H9 (cell line): ENCODE results near the gene BAIAP2. TPM values are rescaled to one million over a fixed set of nuclear protein-coding genes. Genes with fewer than 3 reads are reported as not detected.

ENCODE experiments used
- DNase-seq: peaks from one replicate; pipeline ENCODE4 v3.0.0-alpha.2; 2017
- H2AFZ ChIP-seq: one replicate; pipeline ENCODE4 v1.6.1; 2013; ENCODE audit warnings: mild to moderate bottlenecking, low read length, control low read depth, moderate library complexity
- H2AK5ac ChIP-seq: 2 replicates; pipeline ENCODE4 v1.6.1; 2013; ENCODE audit warnings: low read length, control low read depth, mixed read lengths; ENCODE audit not compliant: insufficient read length
- H2BK120ac ChIP-seq: one replicate; pipeline ENCODE4 v1.6.1; 2013; ENCODE audit warnings: low read depth, mild to moderate bottlenecking, low read length, control low read depth, inconsistent platforms; ENCODE audit not compliant: poor library complexity, severe bottlenecking
- H2BK12ac ChIP-seq: 2 replicates; pipeline ENCODE4 v1.6.1; 2013; ENCODE audit warnings: low read length, control low read depth, mixed read lengths, low read depth; ENCODE audit not compliant: insufficient read length
- H2BK15ac ChIP-seq: 2 replicates; pipeline ENCODE4 v1.6.1; 2013; ENCODE audit warnings: low read depth, low read length, control low read depth
- H2BK20ac ChIP-seq: one replicate; pipeline ENCODE4 v1.6.1; 2013; ENCODE audit warnings: low read depth, mild to moderate bottlenecking, low read length, control low read depth, inconsistent platforms; ENCODE audit not compliant: poor library complexity, severe bottlenecking
- H2BK5ac ChIP-seq: 2 replicates; pipeline ENCODE4 v1.6.1; 2013; ENCODE audit warnings: low read length, control low read depth, mixed read lengths; ENCODE audit not compliant: insufficient read length
- H3K14ac ChIP-seq: 2 replicates; pipeline ENCODE4 v1.6.1; 2013; ENCODE audit warnings: low read length, control low read depth; ENCODE audit not compliant: insufficient read depth
- H3K18ac ChIP-seq: 2 replicates; pipeline ENCODE4 v1.6.1; 2013; ENCODE audit warnings: low read depth, mild to moderate bottlenecking, mixed read lengths, low read length, control low read depth; ENCODE audit not compliant: insufficient read length
- H3K23ac ChIP-seq: 2 replicates; pipeline ENCODE4 v1.6.1; 2013; ENCODE audit warnings: low read length, control low read depth, mixed read lengths, low read depth; ENCODE audit not compliant: insufficient read length
- H3K23me2 ChIP-seq: 2 replicates; pipeline ENCODE4 v1.6.1; 2013; ENCODE audit warnings: low read depth, mild to moderate bottlenecking, mixed read lengths, low read length, control low read depth; ENCODE audit not compliant: insufficient read length, poor library complexity, severe bottlenecking
- H3K27ac ChIP-seq: 2 replicates; pipeline ENCODE4 v1.5.1; 2013; ENCODE audit warnings: low read length, control low read depth, mixed read lengths, low read depth; ENCODE audit not compliant: insufficient read length
- H3K27me3 ChIP-seq: 2 replicates; pipeline ENCODE4 v1.6.1; 2013; ENCODE audit warnings: low read length, control low read depth, inconsistent platforms; ENCODE audit not compliant: insufficient read depth
- H3K4ac ChIP-seq: 2 replicates; pipeline ENCODE4 v1.6.1; 2013; ENCODE audit warnings: low read depth, mild to moderate bottlenecking, control low read depth, inconsistent platforms, low read length, moderate library complexity
- H3K4me1 ChIP-seq: 2 replicates; pipeline ENCODE4 v1.6.1; 2013; ENCODE audit warnings: low read length, control low read depth, inconsistent platforms; ENCODE audit not compliant: insufficient read depth
- H3K4me2 ChIP-seq: 2 replicates; pipeline ENCODE4 v1.6.1; 2013; ENCODE audit warnings: low read length, control low read depth, mixed read lengths; ENCODE audit not compliant: insufficient read length, insufficient read depth
- H3K56ac ChIP-seq: 2 replicates; pipeline ENCODE4 v1.6.1; 2013; ENCODE audit warnings: low read depth, mild to moderate bottlenecking, mixed read lengths, low read length, control low read depth; ENCODE audit not compliant: insufficient read length
- H3K79me1 ChIP-seq: 2 replicates; pipeline ENCODE4 v1.6.1; 2013; ENCODE audit warnings: low read depth, mild to moderate bottlenecking, moderate library complexity, low read length, control low read depth, inconsistent platforms; ENCODE audit not compliant: insufficient read depth, poor library complexity, severe bottlenecking
- H3K79me2 ChIP-seq: 2 replicates; pipeline ENCODE4 v1.6.1; 2013; ENCODE audit warnings: low read length, control low read depth, inconsistent platforms; ENCODE audit not compliant: insufficient read depth
- H3K9ac ChIP-seq: 2 replicates; pipeline ENCODE4 v1.6.1; 2013; ENCODE audit warnings: low read length, control low read depth, mixed read lengths; ENCODE audit not compliant: insufficient read length; ENCODE audit errors: extremely low read depth
- H3K9me3 ChIP-seq: one replicate; pipeline ENCODE4 v1.6.1; 2013; ENCODE audit warnings: low read depth, low read length, inconsistent platforms; ENCODE audit not compliant: control insufficient read depth
- H3T11ph ChIP-seq: one replicate; pipeline ENCODE4 v1.6.1; 2013; ENCODE audit warnings: mild to moderate bottlenecking, low read length, control low read depth, inconsistent platforms
- H4K20me1 ChIP-seq: one replicate; pipeline ENCODE4 v1.6.1; 2013; ENCODE audit not compliant: control insufficient read depth, insufficient read length, insufficient read depth
- H4K5ac ChIP-seq: 2 replicates; pipeline ENCODE4 v1.6.1; 2013; ENCODE audit warnings: low read depth, mild to moderate bottlenecking, mixed read lengths, low read length, control low read depth; ENCODE audit not compliant: insufficient read length
- H4K8ac ChIP-seq: replicated peaks from 2 replicates; pipeline ENCODE4 v1.6.1; 2013; ENCODE audit warnings: low read length, control low read depth, mixed read lengths, low read depth; ENCODE audit not compliant: insufficient read length
- H4K91ac ChIP-seq: 2 replicates; pipeline ENCODE4 v1.6.1; 2013; ENCODE audit warnings: low read depth, mild to moderate bottlenecking, moderate library complexity, mixed read lengths, low read length, control low read depth; ENCODE audit not compliant: insufficient read length
- H3K27ac Mint-ChIP-seq, 3 experiments: 2 replicates in 2 of 3; 3 replicates in 1 of 3; pipeline ENCODE4 v1.8.0; 2020 to 2021; ENCODE audit warnings: mixed read lengths in 3 of 3, mild to moderate bottlenecking in 1 of 3, moderate library complexity in 1 of 3
- H3K27me3 Mint-ChIP-seq: 2 replicates; pipeline ENCODE4 v1.8.0; 2021; ENCODE audit warnings: low read depth, mild to moderate bottlenecking, moderate library complexity, mixed read lengths
- H3K36me3 Mint-ChIP-seq, 3 experiments: 2 replicates in 2 of 3; 3 replicates in 1 of 3; pipeline ENCODE4 v1.8.0; 2020 to 2021; ENCODE audit warnings: low read depth in 3 of 3, mixed read lengths in 3 of 3; ENCODE audit not compliant: insufficient read depth in 1 of 3
- H3K4me1 Mint-ChIP-seq, 2 experiments: 2 replicates each; pipeline ENCODE4 v1.8.0; 2020; ENCODE audit warnings: mixed read lengths in 2 of 2
- H3K4me3 Mint-ChIP-seq, 2 experiments: 2 replicates in 1 of 2; 3 replicates in 1 of 2; pipeline ENCODE4 v1.8.0; 2020 to 2021; ENCODE audit warnings: mild to moderate bottlenecking in 2 of 2, mixed read lengths in 2 of 2, moderate library complexity in 1 of 2
- H3K9me3 Mint-ChIP-seq, 2 experiments: 2 replicates in 1 of 2; 3 replicates in 1 of 2; pipeline ENCODE4 v1.8.0; 2020; ENCODE audit warnings: mild to moderate bottlenecking in 2 of 2, mixed read lengths in 2 of 2, moderate library complexity in 1 of 2
- WGBS: extraction: QIAGEN DNeasy Blood & Tissue Kit; methylation state at CpG from one replicate; pipeline ENCODE4 v1.1.7; 2013; ENCODE audit warnings: missing lambda C conversion rate, low lambda C conversion rate, mixed read lengths; ENCODE audit not compliant: insufficient read length; ENCODE audit errors: extremely low coverage; 5-methylcytosine and 5-hydroxymethylcytosine counted together
- total RNA-seq: library from RNA; stranded (reverse); gene quantifications from 2 replicates; pipeline ENCODE4 v1.2.1, GENCODE V29; 2021
- TF ChIP-seq, protein P1 (sequence below): fragments of 200-600 bp; sonication (generic); conservative IDR thresholded peaks from 3 replicates; pipeline ENCODE4 v1.8.0; 2021; ENCODE audit warnings: antibody characterized with exemption, mild to moderate bottlenecking

Gene BAIAP2
- total RNA-seq, 1 experiment from 2014 or later, result 27.8 TPM

DNA sequence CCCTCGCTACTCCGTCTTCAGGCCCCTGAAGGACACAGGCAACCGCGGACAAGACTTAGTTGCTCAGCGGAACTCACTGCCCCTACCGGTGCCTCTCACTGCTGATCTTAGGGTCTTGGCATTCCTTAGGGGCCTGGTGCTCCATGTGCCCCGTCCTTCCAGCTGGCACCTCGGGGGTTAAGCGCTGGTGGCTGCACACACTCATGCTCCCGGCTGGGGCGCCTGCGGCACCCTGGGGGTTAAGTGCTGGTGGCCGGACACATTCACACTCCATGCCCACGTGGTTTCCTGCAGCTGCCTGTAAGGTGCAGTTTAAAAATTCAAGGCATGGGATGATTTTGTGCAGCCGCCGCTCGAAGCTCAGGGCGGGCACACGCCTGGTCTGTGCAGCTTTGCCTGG, 45.1 kb downstream of the BAIAP2 start:
- H3K27ac ChIP-seq, result no peak overlapping the region
- H4K8ac ChIP-seq, result no peak overlapping the region
- DNase-seq, result no peak
- H3K56ac ChIP-seq, result no peak overlapping the region
- no peaks in the 10 kb centered on the region for H3K79me2 ChIP-seq
- H3T11ph ChIP-seq, result no peak overlapping the region
- H3K27me3 ChIP-seq, result no peaks in the 10 kb centered on the region
- no peak overlapping the region for H3K4me2 ChIP-seq
- no peak overlapping the region for H2BK5ac ChIP-seq
- Mint-ChIP-seq H3K9me3 (no peaks in the 10 kb centered on the region), H3K4me3 (no peak overlapping the region), H3K27me3 (no peaks in the 10 kb centered on the region), H3K27ac (peak overlapping the region in 1 of 3 experiments; percentile 75; a peak in 1 of 7 replicates), H3K36me3 (no peaks in the 10 kb centered on the region; a peak in 1 of 7 replicates), H3K4me1 (peaks cover 11 to 19% of the 10 kb centered on the region in 2 experiments; a peak in 3 of 4 replicates)
- no peaks in the 10 kb centered on the region for H4K20me1 ChIP-seq
- H2BK12ac ChIP-seq, result no peak overlapping the region
- H2BK20ac ChIP-seq, result no peak overlapping the region
- H3K4me1 ChIP-seq, result no peaks in the 10 kb centered on the region
- no peak overlapping the region for H3K4ac ChIP-seq
- no peak overlapping the region for H4K5ac ChIP-seq
- no peak overlapping the region for H2BK15ac ChIP-seq
- no peaks in the 10 kb centered on the region for H3K9me3 ChIP-seq
- no peak overlapping the region for H2AK5ac ChIP-seq
- no peak overlapping the region for H4K91ac ChIP-seq
- H3K79me1 ChIP-seq, result no peaks in the 10 kb centered on the region
- TF ChIP-seq, protein P1, sequence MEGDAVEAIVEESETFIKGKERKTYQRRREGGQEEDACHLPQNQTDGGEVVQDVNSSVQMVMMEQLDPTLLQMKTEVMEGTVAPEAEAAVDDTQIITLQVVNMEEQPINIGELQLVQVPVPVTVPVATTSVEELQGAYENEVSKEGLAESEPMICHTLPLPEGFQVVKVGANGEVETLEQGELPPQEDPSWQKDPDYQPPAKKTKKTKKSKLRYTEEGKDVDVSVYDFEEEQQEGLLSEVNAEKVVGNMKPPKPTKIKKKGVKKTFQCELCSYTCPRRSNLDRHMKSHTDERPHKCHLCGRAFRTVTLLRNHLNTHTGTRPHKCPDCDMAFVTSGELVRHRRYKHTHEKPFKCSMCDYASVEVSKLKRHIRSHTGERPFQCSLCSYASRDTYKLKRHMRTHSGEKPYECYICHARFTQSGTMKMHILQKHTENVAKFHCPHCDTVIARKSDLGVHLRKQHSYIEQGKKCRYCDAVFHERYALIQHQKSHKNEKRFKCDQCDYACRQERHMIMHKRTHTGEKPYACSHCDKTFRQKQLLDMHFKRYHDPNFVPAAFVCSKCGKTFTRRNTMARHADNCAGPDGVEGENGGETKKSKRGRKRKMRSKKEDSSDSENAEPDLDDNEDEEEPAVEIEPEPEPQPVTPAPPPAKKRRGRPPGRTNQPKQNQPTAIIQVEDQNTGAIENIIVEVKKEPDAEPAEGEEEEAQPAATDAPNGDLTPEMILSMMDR, result no peak
- no peak overlapping the region for H3K9ac ChIP-seq
- no peak overlapping the region for H3K14ac ChIP-seq
- H3K23ac ChIP-seq, result no peak overlapping the region
- no peak overlapping the region for H3K18ac ChIP-seq
- no peak overlapping the region for H2BK120ac ChIP-seq
- no peak overlapping the region for H2AFZ ChIP-seq
- H3K23me2 ChIP-seq, result no peaks in the 10 kb centered on the region
- no CpG with 5 or more reads among the region's 19 CpGs for WGBS
